CD4-positive, alpha-beta T cell treated with Interleukin-15 for 1 hour (primary cell): ENCODE results near the gene RGS7BP.

ENCODE experiments used
- DNase-seq: peaks from one replicate; pipeline ENCODE4 v3.0.0-alpha.2; 2020

The RGS7BP gene

DNA sequence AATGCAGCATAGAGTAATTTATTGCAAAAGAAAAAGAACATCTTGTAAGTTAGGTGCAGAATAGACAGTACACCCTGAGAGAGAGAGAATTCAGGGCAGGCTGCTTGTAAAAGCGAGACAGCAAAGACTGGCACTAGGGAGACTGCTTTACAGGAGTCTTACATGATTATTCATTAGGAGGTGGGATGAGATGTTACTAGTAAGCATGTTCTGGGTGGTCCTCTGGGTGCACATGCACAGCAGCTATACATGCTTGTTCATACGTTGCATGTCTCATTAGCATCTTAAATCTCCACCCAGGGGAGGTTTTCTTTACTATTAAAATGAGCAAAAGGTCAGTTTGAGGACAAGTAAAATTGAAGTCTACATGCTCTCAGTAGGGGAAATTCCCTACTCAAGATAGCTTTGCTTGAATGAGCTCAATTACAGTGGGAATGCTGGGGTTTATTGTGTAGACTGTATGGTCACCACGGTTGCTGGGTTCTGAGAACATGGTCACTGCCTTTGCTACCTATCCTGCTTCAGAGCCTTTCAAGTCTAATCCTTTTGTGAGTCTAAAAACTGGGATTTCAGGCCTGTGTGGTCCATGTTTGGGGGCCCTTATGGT, 60.6 kb downstream of the RGS7BP start:
- no peak for DNase-seq

DNA sequence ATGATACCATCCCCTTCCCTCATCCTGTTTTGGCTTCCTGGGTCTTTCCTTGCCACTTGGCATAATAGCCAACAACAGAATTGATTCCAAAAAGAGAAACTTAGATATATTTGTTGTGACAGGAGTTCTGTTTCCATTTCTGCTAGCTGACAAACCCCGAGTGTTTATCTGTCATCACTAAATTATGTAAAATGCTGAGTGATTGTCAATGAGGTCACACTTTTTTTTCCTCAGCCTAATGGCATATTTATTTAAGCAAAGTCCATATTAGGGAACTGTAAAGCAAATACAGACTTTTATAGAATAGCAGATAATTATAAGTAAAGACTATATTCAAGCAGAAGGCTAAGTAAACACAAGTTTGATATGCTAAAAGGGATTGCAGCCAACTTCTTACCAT, 64.0 kb downstream of the RGS7BP start:
- no peak for DNase-seq

DNA sequence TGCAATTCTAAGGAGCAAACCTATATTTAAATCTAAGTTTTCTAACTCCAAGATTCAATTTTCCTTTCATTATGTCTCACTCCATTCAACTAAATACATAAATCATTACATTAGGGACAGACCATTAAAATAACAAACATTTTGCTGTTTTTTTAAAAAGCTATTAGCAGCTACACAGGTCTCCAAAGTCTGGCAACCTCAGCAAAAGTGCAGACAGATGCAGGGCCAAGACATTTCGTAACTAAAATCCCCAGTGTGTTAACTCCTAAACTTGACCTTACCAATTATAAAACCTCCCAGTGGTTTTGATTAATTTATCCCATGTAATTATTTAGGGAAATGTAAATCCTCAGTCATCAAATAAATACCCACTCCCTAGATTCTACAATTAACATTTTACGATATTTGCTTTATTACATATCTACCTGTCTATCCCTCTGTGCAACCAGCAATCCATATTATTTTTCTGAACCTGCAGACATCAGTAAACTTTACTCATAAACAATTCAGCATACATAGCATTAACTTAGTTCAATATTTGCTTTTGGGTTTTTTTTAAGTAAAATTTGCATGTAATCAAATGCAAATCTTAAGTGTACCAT, 64.7 kb downstream of the RGS7BP start:
- DNase-seq, result no peak

DNA sequence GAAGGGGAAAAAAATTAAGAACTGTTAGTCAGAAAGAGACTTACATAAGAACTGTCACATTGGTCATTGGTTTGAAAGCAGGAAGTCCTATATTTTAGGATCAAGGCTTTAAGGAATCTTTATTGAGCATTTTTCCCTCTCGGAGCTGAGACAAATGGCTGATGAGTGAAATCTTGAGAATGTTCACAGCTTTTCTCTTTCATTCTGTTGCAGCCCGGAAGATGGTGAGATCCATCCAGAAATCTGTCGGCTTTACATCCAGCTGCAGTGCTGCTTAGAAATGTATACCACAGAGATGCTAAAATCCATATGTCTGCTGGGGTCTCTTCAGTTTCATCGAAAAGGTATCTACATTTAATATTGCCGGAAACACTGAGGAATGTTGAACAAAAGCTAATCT, 69.7 kb downstream of the RGS7BP start:
- DNase-seq, result no peak

DNA sequence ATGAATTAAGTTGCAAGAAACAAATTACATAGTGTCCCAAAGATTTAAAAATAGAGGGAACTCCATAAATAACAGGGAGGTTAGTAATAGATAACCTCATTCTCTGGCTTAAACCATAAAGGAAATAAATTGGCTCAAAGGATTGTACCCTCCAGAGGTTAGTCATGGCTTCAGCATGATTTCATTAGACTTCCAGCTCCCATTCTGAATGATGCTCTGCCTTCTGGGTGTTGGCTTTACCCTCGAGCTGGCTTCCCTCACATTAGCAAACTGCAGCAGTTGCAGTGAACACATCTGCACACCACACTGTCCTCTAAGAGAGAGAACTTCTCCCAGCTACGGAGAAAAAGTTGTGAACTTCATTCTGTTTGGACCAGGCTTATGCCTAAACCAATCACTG, 70.4 kb downstream of the RGS7BP start:
- no peak for DNase-seq

DNA sequence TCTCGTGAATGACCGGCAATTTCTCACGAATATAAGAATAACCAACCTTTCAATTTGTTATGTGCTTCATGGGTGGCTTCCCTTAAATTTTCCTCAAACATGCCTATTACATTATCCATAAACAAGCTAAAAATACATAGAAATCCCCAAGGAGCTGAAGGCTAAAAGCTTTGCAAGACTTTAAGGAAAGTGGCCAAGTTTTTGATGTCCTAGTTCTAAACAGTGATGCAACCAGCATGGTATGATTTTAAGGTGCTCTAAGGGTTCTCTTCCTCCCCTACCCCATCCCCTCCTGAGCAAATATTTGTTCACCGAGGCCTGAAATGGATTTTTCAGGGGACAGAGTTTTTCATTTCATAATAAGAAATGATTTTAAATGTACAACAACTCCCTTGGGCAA, 79.8 kb downstream of the RGS7BP start:
- no peak for DNase-seq

DNA sequence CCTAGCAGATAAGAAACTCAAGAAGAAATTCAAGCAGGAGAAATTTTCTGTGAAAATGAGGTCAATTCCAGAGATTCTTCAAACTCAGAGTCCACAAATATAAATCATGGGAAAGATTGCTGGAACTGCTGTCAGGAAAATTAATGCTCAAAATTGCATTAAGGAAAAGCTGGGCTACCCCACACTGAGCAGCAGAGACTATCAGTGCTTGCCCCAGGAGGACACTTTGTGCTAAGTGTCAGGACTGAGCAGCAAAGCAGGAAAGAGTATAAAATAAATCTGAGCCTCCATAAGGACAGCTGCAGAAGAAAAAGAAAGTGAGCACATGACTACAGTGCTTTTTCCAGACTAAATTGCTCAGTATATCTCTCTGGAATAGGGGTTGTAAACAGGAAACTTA, 81.6 kb downstream of the RGS7BP start:
- DNase-seq, result no peak

DNA sequence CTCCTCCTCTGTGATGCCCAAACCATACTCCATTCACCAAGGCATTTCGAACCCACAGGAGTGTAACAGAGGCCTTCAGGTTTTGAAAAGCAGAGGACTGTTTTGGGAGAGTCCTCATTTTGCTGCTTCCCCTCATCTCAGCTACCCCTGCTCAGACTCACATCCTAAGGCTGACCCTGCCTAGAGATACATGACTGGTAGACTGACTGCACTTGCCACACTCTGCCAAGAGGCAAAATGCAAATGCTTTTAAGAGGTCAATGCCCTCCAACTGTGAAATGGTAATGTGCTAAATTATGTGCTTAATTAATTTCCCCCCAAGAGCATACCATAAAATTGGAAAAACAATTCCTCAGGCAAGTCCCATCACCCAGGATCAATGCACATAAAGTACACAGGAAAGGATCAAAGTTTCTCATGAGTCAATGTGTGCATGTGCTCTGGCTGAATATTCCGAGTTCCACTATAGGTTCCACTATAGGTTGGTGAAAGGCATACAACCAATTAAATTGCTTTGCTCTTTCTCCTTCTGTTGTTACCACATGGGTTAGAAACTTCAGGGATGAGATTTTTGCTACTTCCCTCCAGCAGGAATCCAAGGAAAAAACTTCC, 87.0 kb downstream of the RGS7BP start:
- no peak for DNase-seq

DNA sequence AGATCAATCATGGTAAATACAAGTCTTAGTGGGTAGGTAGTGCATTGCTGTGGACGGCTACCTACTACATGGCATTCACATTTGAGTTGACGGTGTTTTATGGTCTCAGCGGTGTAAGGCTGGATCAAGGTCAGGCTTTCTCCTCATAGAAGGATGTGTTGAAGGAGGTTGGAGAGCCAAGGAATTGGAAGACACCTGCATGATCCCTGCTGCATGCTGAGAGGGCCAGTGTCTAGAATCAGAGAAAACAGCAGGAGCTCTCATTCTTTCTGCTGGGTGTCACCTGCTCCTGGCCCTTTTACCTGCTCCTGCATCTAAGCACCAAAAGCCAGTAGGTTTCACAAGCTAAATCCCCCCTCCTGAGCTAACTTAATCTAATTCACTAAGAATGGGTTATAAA, 88.2 kb downstream of the RGS7BP start:
- no peak for DNase-seq

DNA sequence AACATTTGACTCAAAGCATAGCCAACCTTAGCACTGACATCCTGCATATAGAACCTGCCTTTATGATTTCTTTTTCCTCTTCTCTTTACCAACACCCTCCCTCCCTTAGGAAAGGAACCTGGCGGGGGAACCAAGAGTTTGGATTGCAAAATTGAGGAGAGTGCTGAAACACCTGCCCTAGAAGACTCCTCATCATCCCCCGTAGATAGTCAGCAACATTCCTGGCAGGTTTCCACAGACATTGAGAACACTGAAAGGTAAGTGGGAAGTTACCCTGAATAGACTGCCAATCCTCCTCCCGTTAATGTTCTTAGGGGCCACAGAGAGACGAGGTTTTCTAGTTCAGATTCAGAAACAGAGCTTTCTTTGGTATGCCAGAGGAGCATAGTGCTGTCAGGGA, 88.8 kb downstream of the RGS7BP start:
- DNase-seq, result no peak

DNA sequence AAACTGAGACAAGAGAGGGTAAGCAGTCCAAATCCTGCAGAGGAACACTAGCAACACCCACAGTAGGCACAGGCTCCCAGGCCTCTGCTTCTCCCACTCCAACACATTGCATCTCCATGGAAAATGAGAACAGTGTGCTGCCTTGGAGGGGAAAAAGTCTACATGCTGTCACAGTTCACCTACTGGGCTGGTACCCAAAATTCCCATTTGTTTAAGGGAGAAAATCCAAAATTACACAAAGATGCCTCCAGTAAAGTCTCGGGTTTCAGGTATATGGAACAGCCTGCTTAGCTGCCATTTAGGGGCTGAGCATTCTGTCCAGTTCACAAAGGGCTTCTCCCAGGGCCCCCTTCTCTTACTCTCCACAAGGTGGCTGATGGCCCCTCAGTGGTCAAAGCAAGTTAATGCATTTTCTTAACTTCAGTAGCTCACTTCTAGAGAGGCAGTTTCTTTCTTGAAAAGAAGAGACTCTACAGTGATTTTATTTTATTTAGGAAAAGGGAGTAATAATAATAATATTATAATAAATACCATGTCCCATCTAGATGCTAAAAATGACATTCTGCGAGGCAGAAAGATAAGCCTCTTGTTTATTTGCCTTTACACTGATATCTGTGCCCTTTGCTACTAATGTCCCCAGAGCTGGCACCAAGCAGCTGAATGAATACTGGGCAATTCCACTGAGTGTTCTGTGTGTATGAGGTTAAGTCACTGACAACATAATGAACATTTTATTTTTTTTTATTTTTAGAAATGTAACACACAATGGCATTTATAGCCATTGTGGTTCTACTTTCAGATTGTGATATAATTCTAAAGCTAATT, 89.4 kb downstream of the RGS7BP start:
- DNase-seq, result no peak

DNA sequence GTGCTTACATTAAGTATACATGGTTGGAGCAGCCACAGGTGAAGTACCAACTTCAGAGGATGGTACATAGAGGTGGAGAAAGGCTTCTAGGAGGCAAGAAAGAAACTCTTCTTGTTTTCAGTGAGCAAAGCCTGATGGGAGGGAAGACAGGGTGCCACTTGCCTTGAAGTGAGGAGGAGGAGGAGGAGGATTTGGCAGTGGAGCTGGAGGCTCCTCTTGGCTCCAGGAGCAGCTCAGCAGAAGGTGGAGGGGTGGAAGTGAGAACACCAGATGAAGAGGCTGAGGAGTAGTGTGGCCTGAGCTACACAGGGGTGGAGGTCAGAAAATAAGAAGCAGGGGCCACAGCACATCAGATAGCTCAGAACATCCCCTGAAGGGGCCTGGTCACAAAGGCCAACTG, 93.4 kb downstream of the RGS7BP start:
- no peak for DNase-seq

DNA sequence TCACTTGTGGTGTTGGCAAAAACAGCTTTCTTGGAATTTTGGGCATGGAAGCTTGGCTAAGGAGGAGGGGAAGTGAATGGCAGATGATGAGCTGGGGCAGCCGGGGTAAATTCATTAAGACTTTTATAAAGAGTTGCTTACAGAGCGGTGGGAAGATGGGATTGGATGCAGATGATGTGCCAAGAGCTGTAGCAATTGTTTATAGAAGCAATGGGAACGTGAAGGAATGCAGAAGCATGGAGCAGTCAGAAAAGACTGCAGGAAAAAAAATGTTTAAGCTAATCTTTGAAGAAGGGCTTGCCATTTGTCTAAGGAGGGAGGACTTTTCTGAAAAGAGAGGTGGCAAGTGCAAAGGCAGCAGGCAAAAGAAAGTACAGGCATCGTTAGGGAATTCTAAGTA, 97.9 kb downstream of the RGS7BP start:
- DNase-seq, result no peak

DNA sequence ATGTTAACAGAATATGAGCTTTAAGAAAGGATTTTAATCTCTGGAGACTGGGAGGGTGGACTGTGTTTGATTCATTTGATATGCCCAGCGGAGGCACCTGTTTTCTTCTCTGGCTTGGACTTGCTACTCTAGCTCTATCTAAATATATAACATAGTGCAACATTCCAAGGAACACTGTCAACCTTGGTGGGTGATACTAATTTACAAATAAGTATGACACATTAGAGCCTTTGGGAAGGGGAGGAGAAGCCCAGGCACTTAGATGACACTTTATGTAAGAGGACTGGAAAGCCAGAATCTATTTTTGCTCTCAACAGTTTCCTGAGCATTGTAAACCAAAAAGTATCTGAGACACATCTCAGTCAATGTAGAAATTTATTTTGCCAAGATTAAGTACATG, 101.1 kb downstream of the RGS7BP start:
- no peak for DNase-seq

DNA sequence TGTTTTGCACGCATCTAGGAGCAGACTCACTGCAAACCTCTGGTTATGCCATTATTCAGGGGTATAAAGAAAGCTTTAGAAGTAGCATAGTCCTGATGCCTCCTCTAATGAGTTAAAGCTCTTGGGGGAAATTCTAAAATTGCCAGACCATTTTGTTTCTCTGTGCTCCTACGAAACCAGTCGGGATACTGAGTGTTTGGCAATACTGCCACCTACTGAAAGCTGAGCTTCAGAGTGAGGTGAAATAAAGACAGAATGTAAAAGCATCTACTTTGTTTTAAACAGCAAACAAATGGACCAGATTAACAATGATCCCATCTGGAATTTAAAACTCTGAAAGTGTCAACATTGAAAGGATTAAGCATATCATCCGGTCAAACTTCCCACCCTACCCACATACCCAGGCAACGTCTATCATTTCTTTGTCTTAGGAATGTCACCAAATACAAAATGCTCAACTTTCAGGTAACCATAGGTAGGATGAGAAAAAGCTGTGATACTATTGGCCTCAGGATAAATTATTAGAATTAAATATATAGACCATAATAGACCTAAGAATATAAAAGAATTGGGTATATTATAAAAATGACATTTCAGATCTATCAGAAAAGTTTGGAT, 106.6 kb downstream of the RGS7BP start:
- DNase-seq, result no peak

DNA sequence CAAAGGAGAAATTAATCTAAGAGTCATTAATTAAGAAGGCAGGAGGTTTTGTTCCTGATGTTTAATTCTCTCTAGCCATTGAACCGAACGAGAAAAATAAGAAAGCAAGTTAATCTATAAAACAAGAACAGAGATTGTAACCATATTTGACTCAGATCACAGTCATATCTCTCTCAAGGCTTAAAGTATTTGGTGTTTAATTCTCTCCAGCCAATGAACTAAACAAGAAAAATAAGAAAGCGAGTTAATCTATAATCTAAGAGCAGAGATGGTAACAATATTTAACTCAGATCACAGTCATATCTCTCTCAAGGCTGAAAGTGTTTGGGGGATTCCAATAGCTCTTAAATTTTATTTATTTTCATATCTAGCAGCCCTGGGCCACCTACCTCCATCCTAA, 110.1 kb downstream of the RGS7BP start:
- DNase-seq, result no peak

DNA sequence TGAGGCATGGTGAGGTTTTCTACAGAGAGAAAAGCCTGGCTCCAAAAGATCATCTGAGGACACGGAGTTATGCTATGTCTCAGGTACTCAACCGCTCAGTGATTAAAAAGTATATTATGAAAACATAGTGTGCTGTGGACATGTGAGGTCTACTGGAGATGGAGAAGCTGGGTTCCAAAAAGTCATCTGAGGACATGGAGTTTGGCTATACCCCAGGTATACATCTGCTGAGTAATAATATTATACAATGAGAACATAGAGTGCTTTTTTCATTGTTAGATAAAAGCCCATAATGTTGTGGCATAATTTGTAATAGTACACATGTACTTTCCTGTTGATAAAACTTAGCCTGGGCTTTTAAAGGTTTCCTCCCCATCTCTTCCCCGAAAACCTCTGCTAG, 113.8 kb downstream of the RGS7BP start:
- no peak for DNase-seq

DNA sequence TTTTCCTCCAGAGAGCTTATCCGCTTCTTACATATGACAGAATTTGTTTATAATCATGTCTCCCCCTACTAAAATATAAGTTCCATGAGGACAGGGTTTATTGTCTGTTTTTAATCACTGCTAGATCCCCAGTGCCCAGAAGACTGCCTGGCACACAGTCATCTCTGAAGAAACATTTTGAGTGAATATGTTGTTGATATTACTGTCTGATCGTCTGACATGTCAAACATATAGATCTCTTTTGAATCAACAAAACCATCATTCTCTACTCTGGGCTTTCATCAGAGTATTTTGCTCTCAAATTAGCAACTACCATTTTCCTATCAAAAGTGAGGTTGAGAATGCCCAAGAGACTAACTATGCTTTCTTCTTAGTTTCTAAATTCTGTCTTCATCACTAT, 117.2 kb downstream of the RGS7BP start:
- no peak for DNase-seq

DNA sequence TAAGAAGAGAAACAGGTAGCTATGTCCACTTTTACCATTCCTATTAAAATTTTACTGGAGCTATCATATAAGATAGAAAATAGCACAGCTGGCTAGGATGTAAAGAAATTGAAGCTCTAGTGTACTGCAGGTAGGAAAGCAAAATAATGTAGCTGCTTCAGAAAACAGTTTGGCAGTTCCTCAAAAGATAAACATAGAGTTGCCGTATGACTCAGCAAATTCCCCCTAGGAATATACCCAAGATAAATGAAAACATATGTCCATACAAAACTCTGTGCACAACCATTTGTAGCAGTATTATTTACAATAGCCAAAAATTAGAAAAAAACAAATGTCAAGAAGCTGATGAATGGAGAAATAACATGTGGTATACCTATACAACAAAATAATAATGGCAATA, 119.9 kb downstream of the RGS7BP start:
- no peak for DNase-seq

DNA sequence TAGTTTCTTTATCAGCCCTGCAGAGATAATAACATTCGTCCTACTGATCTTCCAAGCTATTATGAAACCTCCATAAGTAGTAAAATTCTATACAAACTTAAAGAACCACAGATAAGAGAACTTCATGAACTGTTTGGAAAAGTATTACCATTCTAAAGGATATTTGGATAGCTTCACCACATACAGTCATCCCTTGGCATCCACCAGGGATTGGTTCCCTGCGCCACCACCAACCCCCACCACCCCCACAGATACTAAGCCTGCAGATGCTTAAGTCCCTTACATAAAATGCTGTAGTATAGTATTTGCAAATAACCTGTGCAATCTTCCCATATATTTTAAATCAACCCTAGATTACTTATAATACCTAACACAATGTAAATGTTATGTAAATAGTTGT, 123.1 kb downstream of the RGS7BP start:
- DNase-seq, result no peak

DNA sequence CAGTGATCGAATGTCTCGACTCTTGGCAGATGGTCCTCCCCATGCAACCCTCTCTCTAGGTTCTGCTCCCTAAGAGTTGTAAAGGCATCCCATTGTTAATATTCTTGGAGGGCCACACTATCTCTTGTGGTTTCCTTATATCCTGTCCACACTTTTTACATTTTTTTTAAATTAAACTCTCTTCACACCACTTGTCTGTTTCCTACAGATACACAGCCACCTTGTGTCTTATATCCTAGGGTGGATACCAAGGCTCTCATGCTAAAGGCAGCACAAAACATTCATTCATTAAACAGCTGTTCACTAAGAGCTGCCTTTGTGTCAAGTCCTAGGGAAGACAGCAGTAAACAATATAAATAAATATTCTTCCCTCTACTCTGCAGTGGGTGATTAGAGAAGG, 124.0 kb downstream of the RGS7BP start:
- DNase-seq, result no peak

DNA sequence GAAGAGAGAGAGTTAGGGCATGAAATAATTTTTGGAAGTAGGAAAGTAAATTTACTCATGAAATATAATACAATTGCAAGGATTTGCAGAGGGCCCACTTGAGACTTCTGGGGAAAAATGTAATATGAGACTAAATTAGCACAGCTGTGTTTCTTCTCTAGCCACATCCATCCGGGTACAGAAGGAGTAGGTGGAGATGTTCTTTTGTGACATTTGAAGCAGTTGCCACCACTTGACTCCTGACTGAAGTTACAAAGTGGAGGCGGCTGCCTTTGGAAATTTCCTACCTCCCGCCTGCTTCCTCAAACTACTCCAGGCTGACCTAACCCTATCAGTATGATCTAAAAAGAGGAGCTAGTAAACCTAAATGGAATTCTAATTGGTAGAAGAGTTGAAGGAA, 126.4 kb downstream of the RGS7BP start:
- DNase-seq, result no peak

DNA sequence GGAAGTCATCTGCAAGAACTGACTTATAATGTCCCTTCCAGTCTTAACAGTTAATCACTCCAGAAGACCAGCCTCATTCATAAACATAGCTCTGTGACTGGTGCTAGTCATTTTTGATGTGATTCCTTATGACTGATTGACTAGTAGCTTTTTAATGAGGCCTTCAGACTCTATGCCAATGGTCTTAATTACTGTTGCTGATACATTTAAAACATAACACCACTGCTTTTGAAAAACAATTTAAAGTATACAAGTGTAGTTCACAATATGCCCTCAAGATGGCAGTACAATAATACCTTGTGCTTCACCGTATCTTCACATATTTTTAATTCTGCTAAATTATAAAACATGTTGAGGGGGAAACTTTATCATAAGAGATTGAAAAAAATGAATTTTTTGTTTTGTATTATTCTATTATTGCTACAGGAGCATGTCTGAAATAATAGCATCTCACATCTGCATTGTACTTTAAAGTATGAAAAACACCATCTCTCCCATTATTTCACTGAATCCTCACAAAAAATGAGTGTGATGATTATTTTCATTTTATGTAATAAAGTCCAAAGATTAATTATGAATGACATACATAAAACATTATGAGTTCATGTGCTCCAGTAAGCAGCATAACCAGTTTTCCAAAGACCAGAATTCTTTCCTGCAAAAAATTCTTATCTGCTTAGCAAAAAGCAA, 129.3 kb downstream of the RGS7BP start:
- no peak for DNase-seq
